CD4-positive, alpha-beta memory T cell (primary cell): Measurements from ENCODE around the gene PLEKHA7. TPM values are rescaled to one million over a fixed set of nuclear protein-coding genes. Genes with fewer than 3 reads are reported as not detected.
"Not testable (repeated sequence)": the region's sequence is repeated elsewhere in the genome, so short reads cannot be mapped to it uniquely, and the experiment has no call there.

Experiments used
- CTCF ChIA-PET: fragments of 350-600 bp; sonication (Branson Sonifier 250); formaldehyde crosslinking; loops from one replicate; lab custom pipeline; 2021; ENCODE audit warnings: inconsistent platforms; ENCODE audit not compliant: partially characterized antibody; lab: Charles Lee
- POLR2A ChIA-PET: fragments of 350-600 bp; sonication (Branson Sonifier 250); formaldehyde crosslinking; loops from one replicate; lab custom pipeline; 2021; ENCODE audit not compliant: partially characterized antibody; lab: Charles Lee
- DNase-seq, 5 donors: peaks; one replicate each; pipeline versions ENCODE4 v3.0.0 to v3.0.0-alpha.2; 2020 to 2022; ENCODE audit warnings: mixed read lengths in 1 of 5
- H3K27ac ChIP-seq: one replicate; pipeline ENCODE4 v1.7.0; 2013; ENCODE audit warnings: low read depth, low read length
- H3K27me3 ChIP-seq: 2 replicates; pipeline ENCODE4 v1.7.0; 2013; ENCODE audit warnings: mild to moderate bottlenecking, low read length, moderate library complexity; ENCODE audit not compliant: insufficient read depth
- H3K36me3 ChIP-seq: 2 replicates; pipeline ENCODE4 v1.7.0; 2013; ENCODE audit warnings: mild to moderate bottlenecking, low read length, moderate library complexity; ENCODE audit not compliant: insufficient read depth
- H3K4me1 ChIP-seq: 2 replicates; pipeline ENCODE4 v1.7.0; 2013; ENCODE audit warnings: mild to moderate bottlenecking, low read length, moderate library complexity; ENCODE audit not compliant: insufficient read depth
- H3K4me3 ChIP-seq, 2 donors: one replicate each; pipeline ENCODE4 v1.7.0; 2013; ENCODE audit warnings: low read length in 2 of 2, mild to moderate bottlenecking in 1 of 2
- H3K9me3 ChIP-seq, 2 donors: one replicate each; pipeline ENCODE4 v1.7.0; 2013; ENCODE audit warnings: low read length in 2 of 2, control low read depth in 1 of 2; ENCODE audit not compliant: control insufficient read depth in 1 of 2
- H3K27ac Mint-ChIP-seq, 7 donors: one replicate each; pipeline ENCODE4 v1.8.0; 2020 to 2021; ENCODE audit warnings: mixed read lengths in 7 of 7, mild to moderate bottlenecking in 6 of 7, inconsistent platforms in 3 of 7, moderate library complexity in 3 of 7
- H3K27me3 Mint-ChIP-seq, 2 donors: one replicate each; pipeline ENCODE4 v1.8.0; 2020 to 2021; ENCODE audit warnings: mixed read lengths in 2 of 2
- H3K36me3 Mint-ChIP-seq, 2 donors: one replicate each; pipeline ENCODE4 v1.8.0; 2020 to 2021; ENCODE audit warnings: mixed read lengths in 2 of 2, inconsistent platforms in 1 of 2, mild to moderate bottlenecking in 1 of 2
- H3K4me1 Mint-ChIP-seq, 4 donors: one replicate each; pipeline ENCODE4 v1.8.0; 2020 to 2021; ENCODE audit warnings: mixed read lengths in 4 of 4, mild to moderate bottlenecking in 1 of 4
- H3K4me3 Mint-ChIP-seq, 8 donors: one replicate each; pipeline ENCODE4 v1.8.0; 2020 to 2021; ENCODE audit warnings: mixed read lengths in 8 of 8, mild to moderate bottlenecking in 7 of 8, moderate library complexity in 6 of 8, inconsistent platforms in 3 of 8
- H3K9me3 Mint-ChIP-seq, 8 donors: one replicate each; pipeline ENCODE4 v1.8.0; 2020 to 2021; ENCODE audit warnings: mixed read lengths in 8 of 8, mild to moderate bottlenecking in 5 of 8, inconsistent platforms in 3 of 8, moderate library complexity in 1 of 8
- intact Hi-C: fragments of 100-400 bp; cut with micrococcal nuclease; formaldehyde crosslinking; loops from one replicate; pipeline ENCODE4 v1.15.1; 2023
- polyA plus RNA-seq, 2 donors: library from polyadenylated mRNA; unstranded; fragments of 300-500 nt; fragmentation: Illumina TruSeq; gene quantifications; one replicate each; pipeline ENCODE4 v1.2.3, GENCODE V29; 2021
- total RNA-seq, 2 experiments: library from RNA; stranded (reverse); gene quantifications; one replicate each; pipeline ENCODE4 v1.2.3, GENCODE V29; 2021

Gene PLEKHA7
- total and polyA plus RNA-seq, 4 experiments from 2014 or later = 1.6 to 8.3 (median 6.0) TPM

DNA sequence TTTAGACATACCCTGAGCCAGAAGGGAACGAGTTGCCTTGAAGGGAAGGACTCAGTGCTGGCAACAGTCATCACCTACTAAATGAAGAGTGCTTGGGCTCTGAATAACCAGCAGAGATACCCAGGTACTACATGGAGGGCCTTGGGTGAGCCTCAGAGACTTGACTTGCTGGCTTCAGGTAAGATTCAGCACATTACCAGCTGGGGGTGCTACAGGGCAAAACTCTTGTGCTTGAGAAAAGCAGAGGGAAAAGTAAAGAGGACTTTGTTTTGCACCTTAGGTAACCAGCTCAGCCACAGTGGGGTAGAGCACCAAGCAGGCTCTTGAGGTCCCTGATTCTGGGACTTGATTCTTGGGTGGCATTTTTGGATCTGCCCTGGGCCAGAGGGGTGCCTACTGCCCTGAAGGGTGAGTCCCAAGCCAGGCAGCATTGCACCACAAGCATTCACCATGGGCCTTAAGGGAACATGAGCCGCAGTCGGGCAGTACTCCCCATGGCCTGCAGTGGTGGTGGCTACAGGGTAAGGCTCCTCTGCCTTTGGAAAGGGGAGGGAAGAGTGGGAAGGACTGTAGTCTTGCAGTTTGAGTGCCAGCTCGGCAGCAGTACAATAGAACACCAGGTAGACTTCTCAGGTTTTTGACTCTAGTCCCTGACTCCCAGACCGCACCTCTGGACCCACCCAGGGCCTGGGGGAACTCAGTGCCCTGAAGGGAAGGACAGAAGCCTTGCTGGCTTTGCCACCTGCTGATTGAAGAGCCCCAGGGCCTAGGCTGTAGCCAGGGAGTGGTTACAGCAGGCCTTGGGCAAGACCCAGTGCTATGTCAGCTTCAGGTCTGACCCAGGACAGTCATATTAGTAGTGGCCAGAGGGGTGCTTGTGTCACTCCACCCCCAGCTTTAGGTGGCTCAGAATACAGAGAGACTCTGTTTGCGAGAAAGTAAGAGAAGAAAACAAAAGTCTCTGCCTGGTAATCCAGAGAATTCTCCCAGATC, 22.7 kb upstream of the PLEKHA7 start:
- no peaks in the 10 kb centered on the region for H3K36me3 ChIP-seq
- no peak for DNase-seq
- Mint-ChIP-seq H3K4me3 (no peak overlapping the region), H3K4me1 (no peaks in the 10 kb centered on the region), H3K9me3 (peaks cover 0 to 12% (median 4%) of the 10 kb centered on the region in 8 donors), H3K27me3 (peaks cover 6 to 11% of the 10 kb centered on the region in 2 donors), H3K36me3 (peaks cover 0 to 8% of the 10 kb centered on the region in 2 donors), H3K27ac (no peak overlapping the region)
- H3K9me3 ChIP-seq = no peaks in the 10 kb centered on the region
- no peaks in the 10 kb centered on the region for H3K4me1 ChIP-seq
- no peak overlapping the region for H3K4me3 ChIP-seq
- intact Hi-C loops = no loop called here
- H3K27ac ChIP-seq = no peak overlapping the region
- H3K27me3 ChIP-seq = no peaks in the 10 kb centered on the region
- ChIA-PET CTCF (no interaction called here), POLR2A (no interaction called here)

DNA sequence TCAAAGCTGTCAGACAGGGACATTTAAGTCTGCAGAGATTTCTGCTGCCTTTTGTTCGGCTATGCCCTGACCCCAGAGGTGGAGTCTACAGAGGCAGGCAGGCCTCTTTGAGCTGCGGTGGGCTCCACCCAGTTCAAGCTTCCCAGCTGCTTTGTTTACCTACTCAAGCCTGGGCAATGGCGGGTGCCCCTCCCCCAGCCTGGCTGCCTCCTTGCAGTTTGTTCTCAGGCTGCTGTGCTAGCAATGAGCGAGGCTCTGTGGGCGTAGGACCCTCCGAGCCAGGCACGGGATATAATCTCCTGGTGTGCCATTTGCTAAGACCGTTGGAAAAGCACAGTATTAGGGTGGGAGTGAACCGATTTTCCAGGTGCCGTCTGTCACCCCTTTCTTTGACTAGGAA, 19.8 kb upstream of the PLEKHA7 start:
- CTCF ChIA-PET, H3K4me1 ChIP-seq, intact Hi-C loops, H3K4me3 ChIP-seq, H3K4me1 Mint-ChIP-seq, H3K36me3 Mint-ChIP-seq, H3K36me3 ChIP-seq, H3K27me3 Mint-ChIP-seq, H3K27me3 ChIP-seq, POLR2A ChIA-PET, DNase-seq, H3K27ac ChIP-seq, H3K4me3 Mint-ChIP-seq, H3K27ac Mint-ChIP-seq, H3K9me3 ChIP-seq: not testable (repeated sequence)
- peaks cover 0 to 17% (median 5%) of the 10 kb centered on the region in 8 donors for H3K9me3 Mint-ChIP-seq

DNA sequence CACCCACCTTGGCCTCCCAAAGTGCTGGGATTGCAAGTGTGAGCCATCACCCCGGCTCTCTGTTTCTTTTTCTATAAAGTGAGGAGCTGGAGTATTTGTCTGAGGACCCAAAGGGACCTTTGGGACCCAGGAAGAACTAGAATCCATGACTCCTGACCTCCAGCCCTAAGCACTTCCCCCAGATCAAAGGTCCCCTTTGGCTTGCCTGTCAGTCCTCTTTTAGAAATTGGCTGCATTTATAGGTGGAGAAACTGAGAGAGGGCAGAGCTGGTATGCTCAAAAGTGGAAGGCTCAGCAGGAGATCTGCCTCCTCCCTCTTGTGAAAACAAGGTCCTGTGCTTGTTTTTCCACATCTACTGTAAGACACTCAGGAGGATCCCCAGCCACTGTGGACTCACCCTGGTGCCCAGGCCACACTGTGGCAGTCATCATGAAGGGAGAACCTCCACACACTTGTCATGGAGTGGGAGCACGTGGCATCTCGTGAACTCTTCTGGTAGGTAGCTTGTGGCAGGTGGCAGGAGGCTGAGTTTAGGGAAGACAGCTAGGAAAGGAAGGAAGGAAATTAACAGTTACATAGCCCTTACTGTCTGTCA, 12.4 kb upstream of the PLEKHA7 start:
- no peaks in the 10 kb centered on the region for H3K4me1 Mint-ChIP-seq
- no peaks in the 10 kb centered on the region for H3K9me3 ChIP-seq
- ChIA-PET POLR2A (no interaction called here), CTCF (no interaction called here)
- no peaks in the 10 kb centered on the region for H3K36me3 ChIP-seq
- DNase-seq = no peak
- H3K9me3 Mint-ChIP-seq = peaks cover 0 to 4% (median 0%) of the 10 kb centered on the region in 8 donors
- H3K4me3 Mint-ChIP-seq = no peak overlapping the region
- H3K4me1 ChIP-seq = no peaks in the 10 kb centered on the region
- peaks cover 0 to 2% of the 10 kb centered on the region in 2 donors for H3K36me3 Mint-ChIP-seq
- intact Hi-C loops = no loop called here
- no peak overlapping the region for H3K4me3 ChIP-seq
- no peaks in the 10 kb centered on the region for H3K27me3 ChIP-seq
- peak overlapping the region in 1 of 7 donors; percentile 26 for H3K27ac Mint-ChIP-seq
- H3K27me3 Mint-ChIP-seq = no peaks in the 10 kb centered on the region
- H3K27ac ChIP-seq = no peak overlapping the region

DNA sequence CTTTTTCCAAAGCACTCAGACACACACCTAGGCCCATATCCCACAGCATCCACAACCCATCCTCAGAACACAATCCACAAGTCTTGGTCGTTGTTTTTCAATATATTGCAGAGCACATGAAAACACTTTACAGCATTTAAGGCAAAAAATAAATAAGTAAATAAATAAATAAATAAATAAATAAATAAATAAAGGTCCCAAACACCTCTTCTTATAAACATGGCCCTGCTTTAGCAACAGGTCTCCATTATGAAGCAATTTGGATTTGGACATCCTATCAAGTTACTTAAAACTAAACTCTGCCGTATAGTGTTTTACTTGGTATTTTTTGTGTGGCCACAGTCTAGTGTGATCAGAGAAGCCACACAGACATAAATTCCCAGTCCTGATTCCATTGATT, 10.7 kb upstream of the PLEKHA7 start:
- Mint-ChIP-seq H3K4me1 (no peaks in the 10 kb centered on the region), H3K9me3 (no peaks in the 10 kb centered on the region), H3K36me3 (peaks cover 0 to 2% of the 10 kb centered on the region in 2 donors), H3K27ac (no peak overlapping the region), H3K4me3 (no peak overlapping the region), H3K27me3 (no peaks in the 10 kb centered on the region)
- POLR2A ChIA-PET = no interaction called here
- Histone ChIP-seq H3K27ac (no peak overlapping the region), H3K9me3 (no peaks in the 10 kb centered on the region), H3K36me3 (no peaks in the 10 kb centered on the region), H3K27me3 (no peaks in the 10 kb centered on the region), H3K4me3 (no peak overlapping the region), H3K4me1 (no peaks in the 10 kb centered on the region)
- intact Hi-C loops = no loop called here
- no peak for DNase-seq
- CTCF ChIA-PET = no interaction called here

DNA sequence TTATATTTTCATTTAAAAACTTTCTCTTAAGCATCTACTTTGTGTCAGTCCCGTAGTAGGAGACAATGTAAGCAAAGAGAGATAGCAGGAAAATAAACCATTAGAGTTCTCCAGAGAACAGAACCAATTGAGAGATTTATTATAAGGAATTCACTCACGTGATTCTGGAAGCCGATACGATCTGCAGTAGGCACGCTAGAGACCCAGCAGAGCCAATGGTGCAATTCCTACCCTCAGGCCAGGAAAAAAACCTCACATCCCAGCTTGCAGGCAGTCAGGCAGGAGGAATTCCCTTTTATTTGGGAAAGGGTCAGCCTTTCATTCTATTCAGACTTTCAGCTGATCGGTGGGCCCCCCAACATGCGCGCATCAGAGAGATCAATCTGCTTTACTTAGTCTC, 7.3 kb upstream of the PLEKHA7 start:
- ChIA-PET CTCF (no interaction called here), POLR2A (no interaction called here)
- H3K4me3 Mint-ChIP-seq = no peak overlapping the region
- H3K27me3 Mint-ChIP-seq = no peaks in the 10 kb centered on the region
- H3K36me3 ChIP-seq = no peaks in the 10 kb centered on the region
- intact Hi-C loops = no loop called here
- H3K4me1 ChIP-seq = no peaks in the 10 kb centered on the region
- H3K36me3 Mint-ChIP-seq = no peaks in the 10 kb centered on the region
- no peak overlapping the region for H3K27ac Mint-ChIP-seq
- H3K27ac ChIP-seq = no peak overlapping the region
- no peaks in the 10 kb centered on the region for H3K4me1 Mint-ChIP-seq
- H3K27me3 ChIP-seq = no peaks in the 10 kb centered on the region
- no peaks in the 10 kb centered on the region for H3K9me3 ChIP-seq
- H3K9me3 Mint-ChIP-seq = peaks cover 0 to 2% (median 0%) of the 10 kb centered on the region in 8 donors
- DNase-seq = no peak
- no peak overlapping the region for H3K4me3 ChIP-seq

DNA sequence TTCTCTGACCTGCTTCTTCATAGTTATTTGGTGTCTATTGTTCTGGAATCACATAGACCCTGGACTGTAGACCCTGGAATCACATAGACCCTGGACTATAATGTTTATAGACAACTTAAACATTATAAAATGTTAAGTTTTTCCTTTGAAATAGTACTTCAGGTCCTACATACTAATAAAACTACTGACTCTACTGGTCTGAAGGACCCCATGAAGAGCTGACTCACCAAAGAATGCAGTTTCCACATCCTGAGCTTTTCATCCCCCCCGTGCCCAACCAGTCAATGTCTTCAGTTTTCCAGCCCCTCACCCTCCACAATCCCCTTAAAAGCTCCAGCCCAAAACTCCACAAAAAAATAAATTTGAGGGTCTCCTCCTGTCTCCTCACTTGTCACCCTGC, 6.6 kb upstream of the PLEKHA7 start:
- no peaks in the 10 kb centered on the region for H3K27me3 Mint-ChIP-seq
- H3K9me3 Mint-ChIP-seq = peaks cover 0 to 2% (median 0%) of the 10 kb centered on the region in 8 donors
- no peaks in the 10 kb centered on the region for H3K36me3 Mint-ChIP-seq
- CTCF ChIA-PET = no interaction called here
- H3K4me1 Mint-ChIP-seq = no peaks in the 10 kb centered on the region
- no peak overlapping the region for H3K27ac Mint-ChIP-seq
- DNase-seq = no peak
- Histone ChIP-seq H3K4me3 (no peak overlapping the region), H3K27me3 (no peaks in the 10 kb centered on the region), H3K4me1 (no peaks in the 10 kb centered on the region), H3K27ac (no peak overlapping the region), H3K36me3 (no peaks in the 10 kb centered on the region), H3K9me3 (no peaks in the 10 kb centered on the region)
- intact Hi-C loops = no loop called here
- H3K4me3 Mint-ChIP-seq = no peak overlapping the region
- POLR2A ChIA-PET = no interaction called here

DNA sequence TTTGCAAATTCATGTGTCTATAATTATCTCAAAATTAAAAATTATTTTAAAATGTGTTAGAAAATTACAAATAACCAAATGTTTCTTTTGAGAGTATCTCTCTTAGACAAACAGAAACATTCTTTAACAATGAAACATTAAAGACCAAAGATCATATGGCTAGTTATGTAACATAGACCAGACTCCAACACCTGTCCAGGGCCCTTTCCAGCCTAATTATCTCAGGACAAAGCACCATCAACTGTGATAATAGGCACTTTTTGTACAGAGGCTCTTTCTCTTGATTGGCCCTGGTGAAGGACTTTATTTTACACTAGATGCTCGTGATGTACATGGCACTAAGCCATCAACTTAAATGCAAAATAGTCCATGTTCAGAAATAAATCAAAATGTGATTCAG, 5.0 kb upstream of the PLEKHA7 start:
- Histone ChIP-seq H3K36me3 (no peaks in the 10 kb centered on the region), H3K4me3 (no peak overlapping the region), H3K9me3 (no peaks in the 10 kb centered on the region), H3K27me3 (no peaks in the 10 kb centered on the region), H3K4me1 (no peaks in the 10 kb centered on the region), H3K27ac (no peak overlapping the region)
- Mint-ChIP-seq H3K4me3 (no peak overlapping the region), H3K27me3 (peaks cover 7 to 8% of the 10 kb centered on the region in 2 donors), H3K4me1 (peaks cover 4 to 8% (median 5%) of the 10 kb centered on the region in 4 donors), H3K36me3 (peaks cover 0 to 4% of the 10 kb centered on the region in 2 donors), H3K9me3 (peaks cover 0 to 2% (median 0%) of the 10 kb centered on the region in 8 donors), H3K27ac (no peak overlapping the region)
- ChIA-PET CTCF (no interaction called here), POLR2A (no interaction called here)
- DNase-seq = no peak
- intact Hi-C loops = no loop called here
